Measurements from ENCODE around the gene DIP2C. TPM values are rescaled to one million over a fixed set of nuclear protein-coding genes. Genes with fewer than 3 reads are reported as not detected.

Gene DIP2C
- polyA plus RNA-seq, 3 donors, result 0.11 TPM; not detected in 2

GRCh38 chr10:409408-410040 lies 279.9 kb downstream of the DIP2C start:
- Histone ChIP-seq H3K4me3 (replicated peaks in 1 of 3; ENCODE audit: low read depth in 2 of 3, low read length in 3 of 3) (no peak overlapping the region), H3K4me1 (ENCODE audit: control insufficient read depth in 1 of 2, insufficient read depth in 2 of 2, low read length in 2 of 2) (no peaks in the 10 kb centered on the region), H3K9me3 (replicated peaks in 1 of 2; ENCODE audit: control insufficient read depth in 1 of 2, insufficient read depth in 1 of 2, low read length in 2 of 2) (no peaks in the 10 kb centered on the region), H3K9ac (ENCODE audit: insufficient read depth, low read length, poor library complexity, severe bottlenecking) (no peak overlapping the region), H3K27me3 (ENCODE audit: control insufficient read depth in 2 of 2, insufficient read depth in 2 of 2, low read length in 2 of 2) (no peaks in the 10 kb centered on the region), H3K27ac (ENCODE audit: low read depth in 1 of 2, low read length in 2 of 2) (no peak overlapping the region), H3K4me2 (replicated peaks; ENCODE audit: extremely low read depth, low read length, poor library complexity, severe bottlenecking) (no peak overlapping the region), H3K79me2 (ENCODE audit: insufficient read depth, low read length) (no peaks in the 10 kb centered on the region), H2AFZ (ENCODE audit: insufficient read depth, low read depth, low read length, poor library complexity, severe bottlenecking) (no peak overlapping the region), H3K36me3 (replicated peaks in 1 of 2; ENCODE audit: control insufficient read depth in 1 of 2, insufficient read depth in 2 of 2, low read length in 2 of 2) (no peaks in the 10 kb centered on the region), H4K20me1 (ENCODE audit: insufficient read depth, low read length) (no peaks in the 10 kb centered on the region)
- TF ChIP-seq, protein P1, sequence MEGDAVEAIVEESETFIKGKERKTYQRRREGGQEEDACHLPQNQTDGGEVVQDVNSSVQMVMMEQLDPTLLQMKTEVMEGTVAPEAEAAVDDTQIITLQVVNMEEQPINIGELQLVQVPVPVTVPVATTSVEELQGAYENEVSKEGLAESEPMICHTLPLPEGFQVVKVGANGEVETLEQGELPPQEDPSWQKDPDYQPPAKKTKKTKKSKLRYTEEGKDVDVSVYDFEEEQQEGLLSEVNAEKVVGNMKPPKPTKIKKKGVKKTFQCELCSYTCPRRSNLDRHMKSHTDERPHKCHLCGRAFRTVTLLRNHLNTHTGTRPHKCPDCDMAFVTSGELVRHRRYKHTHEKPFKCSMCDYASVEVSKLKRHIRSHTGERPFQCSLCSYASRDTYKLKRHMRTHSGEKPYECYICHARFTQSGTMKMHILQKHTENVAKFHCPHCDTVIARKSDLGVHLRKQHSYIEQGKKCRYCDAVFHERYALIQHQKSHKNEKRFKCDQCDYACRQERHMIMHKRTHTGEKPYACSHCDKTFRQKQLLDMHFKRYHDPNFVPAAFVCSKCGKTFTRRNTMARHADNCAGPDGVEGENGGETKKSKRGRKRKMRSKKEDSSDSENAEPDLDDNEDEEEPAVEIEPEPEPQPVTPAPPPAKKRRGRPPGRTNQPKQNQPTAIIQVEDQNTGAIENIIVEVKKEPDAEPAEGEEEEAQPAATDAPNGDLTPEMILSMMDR (IDR thresholded peaks at IDR 0.05), result no peak
- H3K36me3 Mint-ChIP-seq, result no peaks in the 10 kb centered on the region
- intact Hi-C loops (cut with micrococcal nuclease), result no loop called here
- H3K9me3 Mint-ChIP-seq, result peaks cover 0 to 3% (median 0%) of the 10 kb centered on the region in 7 donors
- peaks cover 4 to 10% (median 6%) of the 10 kb centered on the region in 3 donors for H3K27me3 Mint-ChIP-seq (ENCODE audit: low read depth in 3 of 3)
- no peaks in the 10 kb centered on the region for H3K4me1 Mint-ChIP-seq
- DNase-seq, result no peak
- H3K27ac Mint-ChIP-seq, result no peak overlapping the region
- WGBS (ENCODE audit: insufficient coverage), result 80% methylated on average over 1 of the region's 12 CpGs
- H3K4me3 Mint-ChIP-seq, result no peak overlapping the region

- Histone ChIP-seq H3K4me3 (replicated peaks in 1 of 3; ENCODE audit: low read depth in 2 of 3, low read length in 3 of 3) (no peak overlapping the region), H3K9me3 (replicated peaks in 1 of 2; ENCODE audit: control insufficient read depth in 1 of 2, insufficient read depth in 1 of 2, low read length in 2 of 2) (no peaks in the 10 kb centered on the region), H3K4me1 (ENCODE audit: control insufficient read depth in 1 of 2, insufficient read depth in 2 of 2, low read length in 2 of 2) (no peaks in the 10 kb centered on the region), H3K79me2 (ENCODE audit: insufficient read depth, low read length) (no peaks in the 10 kb centered on the region), H4K20me1 (ENCODE audit: insufficient read depth, low read length) (no peaks in the 10 kb centered on the region), H3K36me3 (replicated peaks in 1 of 2; ENCODE audit: control insufficient read depth in 1 of 2, insufficient read depth in 2 of 2, low read length in 2 of 2) (no peaks in the 10 kb centered on the region), H3K27ac (ENCODE audit: low read depth in 1 of 2, low read length in 2 of 2) (no peak overlapping the region), H3K4me2 (replicated peaks; ENCODE audit: extremely low read depth, low read length, poor library complexity, severe bottlenecking) (no peak overlapping the region), H3K27me3 (ENCODE audit: control insufficient read depth in 2 of 2, insufficient read depth in 2 of 2, low read length in 2 of 2) (no peaks in the 10 kb centered on the region), H2AFZ (ENCODE audit: insufficient read depth, low read depth, low read length, poor library complexity, severe bottlenecking) (no peak overlapping the region), H3K9ac (ENCODE audit: insufficient read depth, low read length, poor library complexity, severe bottlenecking) (no peak overlapping the region)
- Mint-ChIP-seq H3K4me3 (no peak overlapping the region), H3K9me3 (peaks cover 0 to 3% (median 0%) of the 10 kb centered on the region in 7 donors), H3K27me3 (ENCODE audit: low read depth in 3 of 3) (peaks cover 4 to 7% (median 5%) of the 10 kb centered on the region in 3 donors), H3K4me1 (no peaks in the 10 kb centered on the region), H3K27ac (no peak overlapping the region), H3K36me3 (no peaks in the 10 kb centered on the region)
- intact Hi-C loops (cut with micrococcal nuclease), result no loop called here
- TF ChIP-seq, protein P1 (IDR thresholded peaks at IDR 0.05), result no peak
- no peak for DNase-seq
- 100% methylated on average over 1 of the region's 3 CpGs for WGBS (ENCODE audit: insufficient coverage)
Measured at GRCh38 chr10:408236-408635, 281.2 kb downstream of the DIP2C start.

Measured in CD14-positive monocyte (primary cell).